ENCODE results near the gene PTBP1.

PTBP1 gene

DNA sequence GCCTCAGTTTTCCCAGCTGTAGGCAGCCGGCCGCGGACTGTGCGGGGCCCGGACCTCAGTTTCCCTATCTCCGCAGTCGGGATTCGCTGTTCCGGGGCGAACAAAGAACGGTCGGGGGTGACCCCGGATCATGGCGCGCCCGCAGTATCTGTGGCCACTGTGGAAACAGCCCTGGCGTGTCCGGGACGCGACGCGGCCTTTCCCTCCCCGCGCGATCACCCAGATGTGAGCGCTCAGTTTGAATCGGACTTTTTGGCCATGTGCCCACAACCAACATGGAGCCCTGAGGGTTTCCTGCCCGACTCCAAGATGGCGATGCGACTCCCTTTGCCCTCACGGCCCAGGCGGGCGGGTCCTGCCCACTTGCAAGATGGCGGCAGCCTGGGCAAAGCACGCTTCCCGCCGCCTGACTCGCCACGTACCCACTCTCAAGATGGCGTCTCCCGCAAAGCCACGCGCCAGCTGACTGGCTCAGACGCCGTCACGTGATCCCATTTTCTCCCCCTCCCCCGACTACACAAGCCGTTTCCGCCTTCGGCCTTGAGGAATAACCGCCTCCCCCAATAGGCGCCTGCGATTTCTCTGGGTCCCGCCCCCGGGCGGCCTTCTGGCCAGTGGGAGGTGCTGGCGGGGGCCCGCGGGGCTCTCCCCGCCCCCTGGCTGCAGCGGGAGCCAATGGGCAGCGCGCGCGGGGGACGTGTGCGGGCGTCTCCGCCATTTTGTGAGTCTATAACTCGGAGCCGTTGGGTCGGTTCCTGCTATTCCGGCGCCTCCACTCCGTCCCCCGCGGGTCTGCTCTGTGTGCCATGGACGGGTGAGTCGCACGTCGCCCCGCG is at the start of gene PTBP1:
Gene PTBP1 (plus strand): TSS at position 761 of the 836 bp plus-strand sequence. CDS start 46 bp downstream, at position 807.
- peak; percentile 99 for DNase-seq (ENCODE audit: low read depth)
- TF ChIP-seq MYC (IDR thresholded peaks at IDR 0.05; ENCODE audit: low read depth, low read length) (peak; percentile 98), POLR2A (IDR thresholded peaks at IDR 0.05; ENCODE audit: extremely low read depth, insufficient read length) (peak; percentile 67), MAX (IDR thresholded peaks at IDR 0.05; ENCODE audit: low read depth, low read length) (peak; percentile 97)
- TF ChIP-seq, protein P1, sequence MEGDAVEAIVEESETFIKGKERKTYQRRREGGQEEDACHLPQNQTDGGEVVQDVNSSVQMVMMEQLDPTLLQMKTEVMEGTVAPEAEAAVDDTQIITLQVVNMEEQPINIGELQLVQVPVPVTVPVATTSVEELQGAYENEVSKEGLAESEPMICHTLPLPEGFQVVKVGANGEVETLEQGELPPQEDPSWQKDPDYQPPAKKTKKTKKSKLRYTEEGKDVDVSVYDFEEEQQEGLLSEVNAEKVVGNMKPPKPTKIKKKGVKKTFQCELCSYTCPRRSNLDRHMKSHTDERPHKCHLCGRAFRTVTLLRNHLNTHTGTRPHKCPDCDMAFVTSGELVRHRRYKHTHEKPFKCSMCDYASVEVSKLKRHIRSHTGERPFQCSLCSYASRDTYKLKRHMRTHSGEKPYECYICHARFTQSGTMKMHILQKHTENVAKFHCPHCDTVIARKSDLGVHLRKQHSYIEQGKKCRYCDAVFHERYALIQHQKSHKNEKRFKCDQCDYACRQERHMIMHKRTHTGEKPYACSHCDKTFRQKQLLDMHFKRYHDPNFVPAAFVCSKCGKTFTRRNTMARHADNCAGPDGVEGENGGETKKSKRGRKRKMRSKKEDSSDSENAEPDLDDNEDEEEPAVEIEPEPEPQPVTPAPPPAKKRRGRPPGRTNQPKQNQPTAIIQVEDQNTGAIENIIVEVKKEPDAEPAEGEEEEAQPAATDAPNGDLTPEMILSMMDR (IDR thresholded peaks at IDR 0.05; ENCODE audit: low read depth, low read length), result no peak

GRCh38 chr19:748274-748598 is 49.0 kb upstream of the PTBP1 start:
- no peak for TF ChIP-seq MYC (IDR thresholded peaks at IDR 0.05; ENCODE audit: low read depth, low read length)
- TF ChIP-seq MAX (IDR thresholded peaks at IDR 0.05; ENCODE audit: low read depth, low read length), result no peak
- TF ChIP-seq POLR2A (IDR thresholded peaks at IDR 0.05; ENCODE audit: extremely low read depth, insufficient read length), result no peak
- TF ChIP-seq, protein P1 (IDR thresholded peaks at IDR 0.05; ENCODE audit: low read depth, low read length), result no peak
- H3K4me3 ChIP-seq (ENCODE audit: low read depth, low read length), result no peak overlapping the region
- DNase-seq (ENCODE audit: low read depth), result no peak

More for the DNA sequence above, at the start of gene PTBP1:
- H3K4me3 ChIP-seq (ENCODE audit: low read depth, low read length), result peak within 1 kb of the TSS; percentile 95

DNA sequence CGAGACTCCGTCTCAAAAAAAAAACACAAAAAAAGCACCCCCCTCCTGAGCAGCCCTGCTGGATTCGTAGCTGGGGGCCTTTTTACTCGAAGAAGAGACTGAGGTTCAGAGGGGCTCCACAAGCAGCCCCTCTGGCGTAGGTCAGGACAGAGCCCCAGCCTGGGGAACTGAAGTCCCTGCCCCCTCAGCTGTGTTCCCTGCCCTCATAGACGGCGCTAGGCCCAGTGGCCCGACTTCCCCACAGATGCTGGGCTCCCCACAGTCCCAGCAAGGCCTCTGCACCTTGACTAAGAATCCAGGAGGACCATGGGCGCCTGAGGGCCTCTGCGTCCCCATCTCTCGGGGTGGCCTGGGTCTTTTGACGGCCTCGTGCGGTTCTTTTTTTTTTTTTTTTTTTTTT is 47.4 kb upstream of the PTBP1 start:
- no peak for DNase-seq (ENCODE audit: low read depth)
- TF ChIP-seq MAX (IDR thresholded peaks at IDR 0.05; ENCODE audit: low read depth, low read length) (no peak), POLR2A (IDR thresholded peaks at IDR 0.05; ENCODE audit: extremely low read depth, insufficient read length) (no peak), MYC (IDR thresholded peaks at IDR 0.05; ENCODE audit: low read depth, low read length) (no peak)
- TF ChIP-seq, protein P1 (IDR thresholded peaks at IDR 0.05; ENCODE audit: low read depth, low read length), result no peak
- H3K4me3 ChIP-seq (ENCODE audit: low read depth, low read length), result no peak overlapping the region

- no peak within 1 kb of the TSS for H3K4me3 ChIP-seq (ENCODE audit: low read depth, low read length)
- DNase-seq (ENCODE audit: low read depth), result no peak
- TF ChIP-seq MYC (IDR thresholded peaks at IDR 0.05; ENCODE audit: low read depth, low read length) (no peak), POLR2A (IDR thresholded peaks at IDR 0.05; ENCODE audit: extremely low read depth, insufficient read length) (no peak), MAX (IDR thresholded peaks at IDR 0.05; ENCODE audit: low read depth, low read length) (no peak)
- TF ChIP-seq, protein P1 (IDR thresholded peaks at IDR 0.05; ENCODE audit: low read depth, low read length), result no peak
Observed at GRCh38 chr19:750640-751423, 46.4 kb upstream of the PTBP1 start, which contains the start of gene MISP. Gene MISP, plus strand, starts transcription at chr19:751112. Its CDS starts 5,835 bp downstream, at chr19:756947.

DNA sequence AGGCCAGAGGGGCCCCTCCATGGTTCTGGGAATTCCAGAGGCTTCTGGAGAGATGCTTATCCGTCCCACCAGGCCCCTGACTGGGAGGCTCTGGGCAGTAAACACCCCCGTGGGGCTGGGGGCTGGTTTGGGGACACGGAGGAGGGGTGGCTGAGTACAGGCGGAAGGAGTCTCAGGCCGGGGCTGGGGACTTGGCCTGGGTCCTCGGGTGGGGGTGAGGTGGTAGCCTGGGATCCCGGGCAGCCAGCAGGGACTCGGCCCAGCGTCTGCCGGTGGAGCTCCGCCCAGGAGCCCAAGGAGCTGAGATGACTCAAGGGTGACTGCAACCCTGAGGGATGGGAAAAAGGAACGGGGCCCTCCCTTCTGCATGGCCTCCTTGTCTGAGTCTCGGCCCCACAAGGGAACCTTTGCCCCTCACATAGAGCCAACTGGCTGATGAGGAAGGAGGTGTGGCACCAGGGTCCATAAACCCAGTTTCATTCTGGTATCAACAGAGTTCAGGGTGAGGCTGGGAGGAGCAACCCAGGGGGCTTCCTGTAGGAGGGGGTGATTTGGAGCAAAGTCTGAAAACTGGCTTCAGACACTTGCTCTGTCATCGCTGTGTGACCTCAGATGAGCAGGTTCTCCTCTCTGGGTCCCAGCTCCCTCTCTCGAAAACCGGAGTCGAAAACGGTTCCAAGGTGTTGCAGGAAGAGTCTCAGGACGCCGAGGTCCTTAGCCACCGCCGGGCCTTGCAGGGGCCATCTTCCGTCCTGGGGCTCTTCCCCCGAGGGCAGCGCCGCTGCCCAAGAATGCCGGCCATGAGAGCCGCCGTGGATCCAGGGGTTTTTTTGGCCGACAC is 45.5 kb upstream of the PTBP1 start:
- DNase-seq (ENCODE audit: low read depth), result peak; percentile 54
- no peak overlapping the region for H3K4me3 ChIP-seq (ENCODE audit: low read depth, low read length)
- TF ChIP-seq MYC (IDR thresholded peaks at IDR 0.05; ENCODE audit: low read depth, low read length), result no peak
- TF ChIP-seq POLR2A (IDR thresholded peaks at IDR 0.05; ENCODE audit: extremely low read depth, insufficient read length), result no peak
- TF ChIP-seq, protein P1 (IDR thresholded peaks at IDR 0.05; ENCODE audit: low read depth, low read length), result no peak
- no peak for TF ChIP-seq MAX (IDR thresholded peaks at IDR 0.05; ENCODE audit: low read depth, low read length)
